GM19452 (cell line): ENCODE measurements around the gene KLF7.

Experiments used
- ATAC-seq: cut with Tn5 transposase; IDR thresholded peaks from one replicate; pipeline ENCODE4 v1.9.1; 2021; ENCODE audit not compliant: unreplicated experiment

The KLF7 gene

DNA sequence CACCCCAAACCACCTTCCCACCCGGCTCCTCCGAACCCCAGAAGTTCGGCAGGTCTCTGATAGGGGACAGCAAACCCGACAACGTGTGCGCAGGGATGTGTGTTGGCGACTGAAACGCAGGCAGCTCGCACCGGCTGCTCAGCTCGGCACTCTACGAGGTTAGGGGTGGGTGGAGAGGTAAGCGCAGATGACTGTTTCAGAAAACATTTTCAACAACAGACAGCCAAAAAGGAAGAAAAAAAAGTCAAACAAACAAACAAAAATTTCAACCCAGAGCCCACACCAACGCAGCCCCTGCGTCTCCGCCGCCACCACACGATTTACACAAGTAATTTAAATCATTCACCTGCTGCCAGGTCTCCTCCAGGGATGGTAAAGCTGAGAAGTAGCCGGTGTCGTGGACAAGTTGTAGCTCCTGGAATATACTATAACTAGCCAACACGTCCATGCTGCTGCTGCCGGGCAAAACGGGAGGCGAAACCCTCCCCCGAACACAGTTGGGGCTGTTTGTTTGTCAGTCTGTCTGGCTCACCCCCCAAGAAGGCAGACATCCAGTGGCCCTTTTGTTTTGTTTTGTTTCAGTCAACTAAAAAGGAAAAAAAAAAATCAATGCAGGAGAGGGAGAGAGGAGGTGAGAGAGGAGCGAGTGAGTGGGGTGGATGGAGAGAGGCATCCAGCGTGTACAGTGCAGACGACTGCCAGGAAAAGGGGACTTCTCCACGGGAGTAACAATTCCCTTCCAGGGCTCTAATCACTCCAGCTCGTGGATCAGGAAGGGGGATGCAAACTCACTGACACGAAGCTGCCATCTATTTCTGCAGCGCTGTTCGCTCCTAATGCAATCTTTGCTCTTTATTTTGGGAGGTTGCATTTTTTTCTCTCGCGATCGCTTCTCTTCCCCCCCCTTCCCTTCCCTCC lies at the start of gene KLF7:
Gene KLF7, minus strand, starts transcription at position 828 of the 918 bp plus-strand sequence. Its CDS starts 380 bp downstream, at position 448.
- no peak for ATAC-seq

GRCh38 chr2:207215308-207215707 lies 49.6 kb upstream of the KLF7 start:
- no peak for ATAC-seq

DNA sequence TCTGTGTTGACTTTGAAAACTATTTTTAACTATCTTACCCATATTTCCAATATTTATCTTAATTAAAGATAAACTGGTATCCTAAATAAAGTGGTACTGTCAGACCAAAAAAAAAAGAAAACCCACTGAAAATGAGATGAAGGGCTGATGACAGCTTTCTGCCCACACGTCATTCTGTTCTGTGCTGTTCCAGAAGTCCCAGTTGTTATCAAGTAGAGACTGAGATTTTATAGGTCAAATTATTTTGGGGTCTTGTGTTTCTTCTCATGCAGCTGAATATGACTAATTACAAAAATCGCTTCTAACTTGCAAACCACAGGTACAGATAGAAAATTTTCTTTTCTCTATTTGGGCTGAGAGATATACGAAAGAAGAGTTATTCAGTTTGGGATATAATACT lies 48.7 kb upstream of the KLF7 start:
- ATAC-seq = no peak

DNA sequence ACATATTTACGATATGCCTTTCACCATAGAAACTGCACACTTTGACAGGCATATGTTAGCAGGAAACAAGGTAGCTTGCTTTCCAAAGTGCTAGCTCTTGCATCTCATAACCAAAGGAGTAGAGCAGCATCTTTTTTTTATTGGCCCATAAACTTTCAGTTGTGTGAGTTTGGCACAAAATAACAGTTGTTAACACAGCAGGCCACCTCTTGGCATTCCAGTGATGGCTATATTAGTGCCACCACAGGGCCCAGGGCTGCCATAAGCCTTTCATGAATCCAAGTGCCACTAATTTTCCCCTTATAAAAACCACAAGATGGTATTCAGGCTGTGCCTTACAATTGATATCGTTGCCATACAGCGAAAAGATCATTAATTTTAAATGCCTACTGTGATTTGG lies 40.3 kb upstream of the KLF7 start:
- ATAC-seq = no peak

DNA sequence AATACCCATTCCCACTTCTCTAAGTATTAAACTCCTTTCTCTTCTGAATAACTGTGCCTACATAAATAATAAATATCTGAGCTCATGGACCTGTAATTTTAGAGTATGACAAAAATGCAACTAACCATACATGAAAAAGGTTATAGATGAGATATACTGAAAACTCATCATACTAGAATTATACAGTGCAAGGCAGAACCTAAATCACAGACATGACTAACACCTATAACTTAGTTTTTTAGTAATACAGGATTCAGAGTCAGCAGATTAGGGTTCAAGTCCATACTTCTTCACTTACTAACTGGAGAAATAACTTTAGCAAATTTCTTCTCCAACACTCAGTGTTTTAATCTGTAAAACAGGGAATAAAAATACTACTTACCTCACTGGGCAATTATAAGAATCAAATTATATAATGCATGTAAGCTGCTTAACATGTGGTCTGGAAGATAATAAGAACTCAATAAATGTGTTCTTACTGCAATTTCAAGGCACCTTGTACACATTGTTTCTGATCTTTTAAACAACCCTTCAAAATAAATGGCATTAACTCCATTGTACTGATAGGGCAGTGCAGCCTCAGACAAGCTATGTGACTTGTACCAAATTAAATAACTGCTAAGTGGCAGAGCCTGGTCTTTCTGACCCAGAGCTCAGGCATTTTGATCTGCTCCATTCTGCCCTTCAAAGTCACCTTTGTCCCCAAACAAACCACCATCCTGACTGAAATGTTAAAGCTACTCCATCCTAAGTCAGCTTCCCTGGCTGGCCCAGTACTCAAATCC lies 39.6 kb upstream of the KLF7 start:
- no peak for ATAC-seq

- ATAC-seq = no peak
Measured at GRCh38 chr2:207203056-207203455, 37.3 kb upstream of the KLF7 start.

- ATAC-seq = no peak
Measured at GRCh38 chr2:207202645-207203044, 36.9 kb upstream of the KLF7 start.

DNA sequence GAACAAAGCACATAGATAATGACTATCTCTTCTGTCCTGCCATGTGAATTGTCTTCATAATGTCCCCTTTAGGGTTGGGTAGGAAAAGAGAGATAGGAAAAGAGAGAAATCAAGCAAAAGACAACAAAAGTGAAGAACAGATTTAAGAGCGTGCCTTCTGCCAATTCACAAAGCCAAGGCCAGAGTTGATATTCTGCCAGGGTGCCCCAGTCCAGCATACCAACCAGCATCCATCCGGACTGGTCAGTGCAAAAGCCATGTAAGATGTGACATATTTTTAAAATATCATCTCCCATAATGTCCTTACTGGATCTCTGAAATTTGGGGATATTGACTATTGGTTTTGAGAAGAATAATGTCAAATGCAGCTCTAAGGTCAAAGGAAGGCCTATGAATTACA lies 35.7 kb upstream of the KLF7 start:
- no peak for ATAC-seq

- ATAC-seq = no peak
Measured at GRCh38 chr2:207200136-207200535, 34.4 kb upstream of the KLF7 start.

GRCh38 chr2:207194028-207194427 lies 28.3 kb upstream of the KLF7 start:
- no peak for ATAC-seq

- no peak for ATAC-seq
Measured at GRCh38 chr2:207188626-207189419, 23.1 kb upstream of the KLF7 start.

- ATAC-seq = no peak
Measured at GRCh38 chr2:207185372-207185771, 19.6 kb upstream of the KLF7 start.

DNA sequence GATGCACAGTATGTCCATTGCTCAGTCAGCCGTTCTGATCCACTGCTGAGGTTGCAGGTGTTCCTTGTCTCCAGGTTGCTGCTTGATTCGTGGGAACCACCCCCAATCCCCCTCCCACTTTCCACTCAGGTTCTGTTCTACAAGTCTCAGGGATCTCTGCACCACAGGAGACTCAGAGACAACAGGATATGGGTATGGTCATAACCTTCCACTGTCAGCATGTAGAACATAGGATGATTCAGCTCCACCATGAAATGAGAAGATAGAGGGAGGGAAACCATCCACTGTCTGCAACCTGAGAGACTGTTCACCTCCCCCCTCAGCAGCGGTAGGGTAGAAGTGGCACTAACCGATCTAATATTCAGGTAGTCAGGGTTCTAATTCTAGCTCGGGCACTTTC lies 19.0 kb upstream of the KLF7 start:
- no peak for ATAC-seq

- ATAC-seq = no peak
Measured at GRCh38 chr2:207184348-207184747, 18.6 kb upstream of the KLF7 start.

GRCh38 chr2:207183506-207183905 lies 17.8 kb upstream of the KLF7 start:
- ATAC-seq = no peak

DNA sequence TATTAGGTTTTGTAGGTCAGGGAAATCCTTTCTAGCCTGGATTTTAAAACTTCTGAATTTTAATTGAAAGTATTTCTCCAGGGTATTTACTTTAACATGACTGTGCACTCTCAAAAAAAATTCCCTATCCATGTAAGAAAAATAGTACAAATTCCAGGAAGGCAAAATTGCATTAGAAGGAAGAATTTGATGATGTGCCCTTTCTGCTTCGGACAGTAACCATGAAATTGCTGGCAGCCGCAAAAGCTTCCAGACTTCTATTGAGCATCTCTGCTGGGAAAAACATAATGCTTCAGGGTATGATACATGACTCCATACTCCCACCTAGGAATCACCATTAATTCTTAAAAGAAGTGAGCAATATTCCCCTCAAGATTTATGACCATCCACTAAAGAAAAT lies 17.2 kb upstream of the KLF7 start:
- ATAC-seq = no peak

- no peak for ATAC-seq
Measured at GRCh38 chr2:207181526-207182274, 16.0 kb upstream of the KLF7 start.

DNA sequence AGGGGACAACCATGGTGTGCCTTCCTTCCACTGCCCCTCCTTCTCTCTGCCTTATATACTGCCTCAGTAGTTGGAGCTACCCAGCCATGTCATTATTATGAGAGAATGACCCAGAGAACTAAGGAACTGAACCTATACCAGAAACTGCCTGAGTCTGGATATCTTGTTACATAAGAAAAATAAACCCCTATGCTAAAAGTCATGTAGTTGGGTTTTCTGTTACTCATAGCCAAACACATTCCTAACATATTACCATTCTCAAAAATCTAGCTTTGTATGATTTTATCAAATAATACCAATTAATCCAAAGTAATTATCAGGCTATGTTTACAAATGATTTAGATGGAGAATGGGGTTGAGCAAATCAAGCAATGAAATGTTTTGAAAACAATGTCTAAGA lies 15.0 kb upstream of the KLF7 start:
- no peak for ATAC-seq

- ATAC-seq = no peak
Measured at GRCh38 chr2:207176247-207176646, 10.5 kb upstream of the KLF7 start.

- no peak for ATAC-seq
Measured at GRCh38 chr2:207173641-207174040, 7.9 kb upstream of the KLF7 start.
